ENCODE measurements around the gene PHOX2B.

The PHOX2B gene

GRCh38 chr4:41792166-41792565, 43.6 kb upstream of the PHOX2B start:
- ATAC-seq = no peak
- TF ChIP-seq ZC3H10 (CRISPR knock-in tag; IDR thresholded peaks at IDR 0.05) (no peak), CREB5 (CRISPR knock-in tag; IDR thresholded peaks at IDR 0.05; ENCODE audit: low read depth) (no peak)

GRCh38 chr4:41791557-41791956, 43.0 kb upstream of the PHOX2B start:
- no peak for ATAC-seq
- no peak for TF ChIP-seq ZFP30 (CRISPR knock-in tag; IDR thresholded peaks at IDR 0.05)
- TF ChIP-seq ZNF70 (CRISPR knock-in tag; IDR thresholded peaks at IDR 0.05) = no peak
- TF ChIP-seq POU6F1 (CRISPR knock-in tag; IDR thresholded peaks at IDR 0.05; ENCODE audit: borderline replicate concordance, low read depth) = no peak
- TF ChIP-seq TSHZ2 (CRISPR knock-in tag; IDR thresholded peaks at IDR 0.05) = no peak
- no peak for TF ChIP-seq RARB (CRISPR knock-in tag; IDR thresholded peaks at IDR 0.05)
- no peak for TF ChIP-seq ISL1 (CRISPR knock-in tag; IDR thresholded peaks at IDR 0.05)
- no peak for TF ChIP-seq PPARA (CRISPR knock-in tag; IDR thresholded peaks at IDR 0.05; ENCODE audit: borderline replicate concordance)
- TF ChIP-seq ZC3H10 (CRISPR knock-in tag; IDR thresholded peaks at IDR 0.05) = no peak
- no peak for TF ChIP-seq TCF4 (CRISPR knock-in tag; IDR thresholded peaks at IDR 0.05; ENCODE audit: borderline replicate concordance)
- TF ChIP-seq ZNF8 (CRISPR knock-in tag; IDR thresholded peaks at IDR 0.05) = no peak

- TF ChIP-seq SNAI2 (CRISPR knock-in tag; IDR thresholded peaks at IDR 0.05) (no peak), TOX (CRISPR knock-in tag; IDR thresholded peaks at IDR 0.05; ENCODE audit: borderline replicate concordance) (no peak), ZC3H10 (CRISPR knock-in tag; IDR thresholded peaks at IDR 0.05) (no peak), BACH2 (CRISPR knock-in tag; IDR thresholded peaks at IDR 0.05; ENCODE audit: borderline replicate concordance) (no peak), TSHZ2 (CRISPR knock-in tag; IDR thresholded peaks at IDR 0.05) (no peak), ZNF565 (CRISPR knock-in tag; conservative IDR thresholded peaks at IDR 0.05; ENCODE audit: low read depth) (no peak), ZNF70 (CRISPR knock-in tag; IDR thresholded peaks at IDR 0.05) (no peak)
- no peak for ATAC-seq
Measured at GRCh38 chr4:41787931-41788330, 39.4 kb upstream of the PHOX2B start.

GRCh38 chr4:41785665-41786064, 37.1 kb upstream of the PHOX2B start:
- no peak for ATAC-seq

More at GRCh38 chr4:41785665-41786064, 37.1 kb upstream of the PHOX2B start:
- peak; percentile 28; the same call in 1 of the 2 replicates for TF ChIP-seq TSHZ2 (CRISPR knock-in tag; IDR thresholded peaks at IDR 0.05)
- no peak for TF ChIP-seq ESRRG (CRISPR knock-in tag; IDR thresholded peaks at IDR 0.05)
